Measurements from ENCODE around the gene NEURL1B.

- TF ChIP-seq POLR2A (IDR thresholded peaks at IDR 0.05) (no peak), CTCF (IDR thresholded peaks at IDR 0.05) (no peak)
Observed at GRCh38 chr5:172611913-172612312, 29.1 kb upstream of the NEURL1B start.

Data from body of pancreas (tissue), 4 donors.